NCI-H1436 treated with DMSO at 0.1 percent for 48 hours (cell line): ENCODE results near the gene NEXMIF.
"Not testable (repeated sequence)": the region's sequence is repeated elsewhere in the genome, so short reads cannot be mapped to it uniquely, and the experiment has no call there.

Experiments
- DNase-seq: peaks from one replicate; lab custom pipeline; 2025; lab: John Stamatoyannopoulos, UW

Gene NEXMIF

DNA sequence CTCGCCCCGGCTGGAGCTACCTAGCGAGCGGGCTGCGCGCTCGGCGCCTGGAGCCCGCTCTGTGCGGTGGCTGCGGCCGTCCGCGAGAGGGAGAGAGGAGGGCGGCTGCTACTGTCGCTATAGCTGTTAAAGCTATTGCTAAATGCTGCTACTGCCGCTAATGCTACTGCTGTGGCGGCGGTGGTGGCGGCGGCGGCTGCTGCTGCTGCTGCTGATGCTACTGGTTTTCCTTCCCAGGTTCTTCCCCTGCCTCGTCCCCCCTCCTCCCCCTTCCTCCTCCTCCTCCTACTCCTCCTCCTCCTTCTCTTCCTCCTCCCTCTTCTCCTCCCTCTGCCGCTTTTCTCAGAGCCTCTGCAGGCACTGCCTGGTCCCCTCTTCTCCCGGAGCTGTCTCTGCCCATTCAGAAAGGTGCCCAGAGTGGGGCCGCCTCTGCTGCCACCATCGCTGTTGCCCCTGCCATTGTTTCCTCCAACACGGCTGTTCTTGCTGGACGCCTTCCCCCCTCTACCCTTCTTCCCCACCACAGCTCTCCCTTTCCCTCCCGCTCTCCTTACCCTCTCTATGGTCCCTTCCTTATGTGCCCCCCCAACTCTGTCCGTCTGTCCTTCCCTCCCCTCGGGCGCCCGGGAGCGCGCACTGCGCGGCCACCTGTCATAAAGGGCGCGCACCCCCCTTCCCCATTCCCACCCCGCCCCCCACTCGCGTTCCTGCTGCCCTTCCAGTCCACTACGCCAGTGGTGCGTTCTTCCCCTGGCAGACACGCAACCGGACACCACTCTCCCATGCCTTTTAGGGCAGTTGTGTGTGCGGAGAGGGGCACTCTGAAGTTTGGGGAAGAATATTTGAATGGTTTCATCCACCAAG, at the start of gene NEXMIF:
Gene NEXMIF (minus strand): TSS at position 228 of the 864 bp plus-strand sequence.
- DNase-seq, result no peak

DNA sequence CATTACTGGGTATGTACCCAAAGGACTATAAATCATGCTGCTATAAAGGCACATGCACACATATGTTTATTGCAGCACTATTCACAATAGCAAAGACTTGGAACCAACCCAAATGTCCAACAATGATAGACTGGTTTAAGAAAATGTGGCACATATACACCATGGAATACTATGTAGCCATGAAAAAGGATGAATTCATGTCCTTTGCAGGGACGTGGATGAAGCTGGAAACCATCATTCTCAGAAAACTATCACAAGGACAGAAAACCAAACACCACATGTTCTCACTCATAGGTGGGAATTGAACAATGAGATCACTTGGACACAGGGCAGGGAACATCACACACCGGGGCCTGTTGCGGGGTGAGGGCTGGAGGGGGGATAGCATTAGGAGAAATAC, 36.7 kb upstream of the NEXMIF start:
- DNase-seq, result not testable (repeated sequence)

GRCh38 chrX:74949717-74950116, 24.5 kb upstream of the NEXMIF start:
- DNase-seq, result no peak

DNA sequence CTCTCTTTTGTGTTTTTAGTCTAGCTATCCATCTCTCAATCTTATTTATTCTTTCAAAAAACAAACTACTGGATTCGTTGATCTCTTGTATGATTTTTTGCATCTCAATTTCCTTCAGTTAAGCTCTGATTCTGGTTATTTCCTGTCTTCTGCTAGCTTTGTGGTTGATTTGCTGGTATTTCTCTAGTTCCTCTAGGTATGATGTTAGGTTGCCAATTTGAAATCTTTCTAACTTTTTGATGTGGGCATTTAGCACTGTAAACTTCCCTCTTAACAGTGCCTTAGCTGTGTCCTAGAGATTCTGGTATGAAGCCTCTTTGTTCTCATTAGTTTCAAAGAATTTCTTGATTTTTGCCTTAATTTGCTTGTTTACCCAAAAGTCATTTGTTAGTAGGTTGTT, 15.2 kb upstream of the NEXMIF start:
- DNase-seq, result no peak

DNA sequence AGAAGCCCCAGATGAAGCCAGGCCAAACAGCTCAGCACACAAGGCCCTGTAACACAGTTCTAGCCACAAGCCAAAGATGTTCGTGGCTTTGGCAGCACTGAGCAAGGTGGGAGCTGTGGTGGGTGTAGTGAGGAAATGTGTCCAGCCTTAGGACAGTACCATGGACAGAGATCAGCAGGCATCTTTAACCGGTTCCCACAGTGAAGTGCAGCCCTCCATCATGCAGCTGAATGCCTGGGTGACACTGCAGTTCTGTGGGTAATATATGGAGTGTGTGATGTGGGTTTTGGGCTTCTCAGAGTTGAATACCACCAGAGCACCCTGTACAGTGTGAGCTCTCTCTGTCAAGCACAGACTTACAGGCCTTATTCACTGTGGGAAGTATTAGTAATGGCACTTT, 6.0 kb upstream of the NEXMIF start:
- no peak for DNase-seq

GRCh38 chrX:74924449-74925224, 615 bp downstream of the NEXMIF start:
- no peak for DNase-seq

- DNase-seq, result no peak
Measured at GRCh38 chrX:74923942-74924448, 1.3 kb downstream of the NEXMIF start.

DNA sequence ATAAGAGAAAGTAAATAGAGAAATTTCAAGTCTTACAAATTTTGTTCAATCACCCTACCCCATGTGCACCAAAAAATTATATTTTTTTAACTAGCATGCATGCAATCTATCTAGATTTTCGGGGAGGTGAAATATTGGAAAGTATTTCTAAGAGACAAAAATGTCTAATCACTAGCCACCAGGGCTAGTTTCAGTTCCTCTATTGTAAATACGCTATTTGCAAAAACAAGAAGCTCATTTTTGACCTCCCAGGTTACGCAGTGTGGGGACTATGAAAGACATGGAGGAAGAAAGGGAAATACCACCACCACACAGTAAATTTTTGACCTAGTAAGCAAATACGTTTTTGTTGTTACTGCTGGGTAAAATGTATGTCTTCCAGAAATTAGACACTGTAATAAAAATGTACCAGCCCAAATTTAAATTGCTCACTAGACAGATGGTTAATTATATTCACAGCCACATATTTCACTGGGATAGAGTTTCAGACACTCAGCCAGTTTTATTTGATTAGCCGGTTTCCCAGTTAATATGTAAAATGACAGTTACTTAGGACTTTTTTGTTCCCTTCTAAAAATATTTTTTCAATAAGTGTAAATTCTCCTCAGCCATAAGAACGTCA, 2.2 kb downstream of the NEXMIF start:
- DNase-seq, result no peak

DNA sequence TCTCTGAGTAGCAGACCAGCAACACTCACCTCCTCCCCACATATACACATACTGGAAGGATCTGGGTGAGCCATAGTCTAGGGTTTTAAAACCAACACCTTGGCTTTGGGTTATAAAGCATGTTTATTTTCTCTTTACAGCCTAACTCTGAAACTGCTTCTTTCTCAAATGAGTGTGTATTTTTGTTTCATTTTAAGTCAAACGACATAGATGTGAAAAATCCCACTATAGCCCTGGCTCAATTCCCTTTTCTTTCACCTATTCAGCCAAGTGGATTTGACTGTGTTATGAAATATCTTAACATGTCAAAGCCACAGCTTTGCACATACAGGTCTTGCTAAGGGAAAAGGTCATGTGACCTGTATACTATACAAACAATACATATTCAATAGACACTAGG, 13.8 kb downstream of the NEXMIF start:
- DNase-seq, result no peak

- DNase-seq, result no peak
Measured at GRCh38 chrX:74906417-74906816, 18.8 kb downstream of the NEXMIF start.

DNA sequence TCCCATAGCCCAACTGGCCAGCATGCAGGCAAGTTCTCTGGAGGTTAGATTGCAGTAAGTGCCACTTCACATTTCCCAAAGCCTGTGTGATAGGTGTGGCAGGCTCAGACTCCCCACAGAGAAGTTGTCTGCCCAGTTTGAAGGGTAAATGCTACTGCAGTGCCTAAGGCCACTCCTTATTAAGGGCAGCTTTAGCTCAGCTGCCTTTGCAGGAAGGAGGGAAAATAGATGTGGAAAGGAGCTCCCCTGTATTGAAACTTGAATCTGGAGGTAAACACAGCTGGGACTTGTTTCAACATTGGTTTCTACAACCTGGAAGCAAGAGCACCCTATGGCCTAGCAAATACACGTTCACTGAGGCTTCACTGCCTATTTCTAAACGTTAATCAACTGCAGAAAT, 22.4 kb downstream of the NEXMIF start:
- no peak for DNase-seq

DNA sequence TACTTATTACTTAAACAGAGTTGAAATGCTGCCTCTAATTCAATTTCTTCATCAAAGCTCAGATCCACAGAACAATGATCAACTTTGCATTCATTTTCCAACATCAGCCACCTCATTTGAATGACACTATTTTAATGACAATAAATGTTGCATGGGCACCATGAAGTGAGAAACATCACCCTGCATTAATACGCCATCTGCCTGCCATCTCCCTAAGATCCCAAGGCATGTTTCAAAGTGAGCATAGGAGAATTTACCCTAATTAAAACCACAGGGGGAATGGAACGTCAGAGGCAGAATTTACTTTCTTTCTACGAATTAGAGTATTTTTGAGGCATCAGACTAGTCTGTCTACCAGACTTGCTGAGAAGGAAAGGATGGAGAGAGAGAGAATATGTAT, 32.7 kb downstream of the NEXMIF start:
- no peak for DNase-seq

GRCh38 chrX:74890676-74891430, 34.4 kb downstream of the NEXMIF start:
- no peak for DNase-seq

GRCh38 chrX:74882383-74882782, 42.9 kb downstream of the NEXMIF start:
- DNase-seq, result not testable (repeated sequence)

GRCh38 chrX:74865725-74866124, 59.5 kb downstream of the NEXMIF start:
- no peak for DNase-seq

DNA sequence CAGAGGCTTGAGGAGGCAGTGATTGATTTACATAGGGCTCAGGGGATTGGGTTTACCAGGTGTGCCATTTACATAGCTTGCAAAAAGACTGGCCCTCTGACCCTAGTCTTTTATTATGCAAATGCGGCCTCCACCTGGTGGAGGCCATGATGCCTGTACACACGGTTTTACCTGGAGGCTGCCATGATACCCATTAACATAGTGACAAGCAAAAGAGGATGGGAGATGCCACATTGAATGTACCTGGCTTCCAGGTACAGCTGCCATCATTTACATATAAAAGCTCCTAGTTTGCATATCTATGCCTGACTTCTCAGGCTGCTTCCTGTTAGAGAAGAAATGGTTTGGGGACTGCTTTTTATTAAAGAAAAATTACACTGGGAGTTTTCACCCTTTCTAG, 72.0 kb downstream of the NEXMIF start:
- no peak for DNase-seq

DNA sequence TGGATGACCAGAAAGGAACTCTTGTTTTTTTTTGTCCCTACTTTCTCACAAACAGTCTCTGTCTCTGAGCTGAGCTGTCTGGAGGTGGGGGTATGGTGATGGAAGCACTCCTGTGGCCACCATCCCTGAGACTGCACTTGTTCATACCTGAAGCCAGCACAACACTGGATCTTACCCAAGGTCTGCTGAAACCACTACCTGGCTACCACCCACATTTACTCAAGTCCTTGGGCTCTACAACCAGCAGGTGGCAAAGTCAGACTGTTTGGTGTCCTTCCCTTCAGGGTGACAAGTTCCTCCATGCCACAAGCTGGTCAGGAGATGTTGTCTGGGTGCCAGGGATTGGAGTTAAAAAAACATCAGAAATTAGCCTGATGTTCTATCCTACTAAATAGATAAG, 89.7 kb downstream of the NEXMIF start:
- no peak for DNase-seq

- not testable (repeated sequence) for DNase-seq
Measured at GRCh38 chrX:74819797-74820196, 105.5 kb downstream of the NEXMIF start.

DNA sequence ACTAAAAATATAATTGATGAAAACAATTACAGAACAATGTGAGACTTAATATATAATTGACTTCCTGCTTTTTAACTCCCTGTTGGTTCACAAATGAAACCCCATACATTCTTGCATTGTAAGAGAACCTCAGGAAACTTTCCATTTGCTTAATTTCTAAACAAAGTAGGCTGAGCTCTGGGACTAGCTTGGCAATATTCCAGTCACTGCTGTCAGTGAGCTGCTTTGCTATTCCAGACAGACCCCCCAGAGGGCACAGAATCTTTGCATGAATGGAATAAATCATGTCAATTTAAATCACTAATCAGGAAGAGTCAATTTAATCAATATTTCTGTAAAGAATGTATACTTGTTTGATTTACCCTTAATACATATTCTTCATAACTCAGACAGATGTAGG, 110.6 kb downstream of the NEXMIF start:
- no peak for DNase-seq

DNA sequence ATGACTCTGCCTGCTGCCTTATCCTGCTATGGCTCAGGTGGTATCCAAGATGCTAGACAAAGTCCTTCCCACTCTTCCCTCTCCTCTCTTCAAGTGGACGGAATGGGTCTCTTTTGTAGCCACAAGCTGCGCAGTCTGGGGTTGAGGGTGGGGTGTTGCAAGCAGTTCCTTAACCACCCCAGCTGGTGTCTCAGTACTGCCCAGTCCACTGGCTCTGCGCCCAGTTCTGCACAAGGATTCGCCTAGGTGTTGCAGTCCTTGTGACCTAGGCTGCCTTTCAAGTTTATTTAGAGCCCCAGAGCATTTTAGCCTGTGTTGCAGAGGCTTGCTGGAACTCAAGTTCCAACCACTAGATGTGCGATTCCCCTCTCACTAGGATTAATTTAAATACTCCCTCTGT, 120.7 kb downstream of the NEXMIF start:
- no peak for DNase-seq

GRCh38 chrX:74800062-74800461, 125.2 kb downstream of the NEXMIF start:
- DNase-seq, result no peak

- no peak for DNase-seq
Measured at GRCh38 chrX:74797338-74797887, 127.8 kb downstream of the NEXMIF start.
